SK-N-DZ (cell line): ENCODE data around the gene EFHD2.
"Not testable (repeated sequence)": the region's sequence is repeated elsewhere in the genome, so short reads cannot be mapped to it uniquely, and the experiment has no call there.

Experiments
- DNase-seq: peaks from one replicate; pipeline ENCODE4 v3.0.0-alpha.2; 2015; ENCODE audit warnings: low spot score

Gene EFHD2

DNA sequence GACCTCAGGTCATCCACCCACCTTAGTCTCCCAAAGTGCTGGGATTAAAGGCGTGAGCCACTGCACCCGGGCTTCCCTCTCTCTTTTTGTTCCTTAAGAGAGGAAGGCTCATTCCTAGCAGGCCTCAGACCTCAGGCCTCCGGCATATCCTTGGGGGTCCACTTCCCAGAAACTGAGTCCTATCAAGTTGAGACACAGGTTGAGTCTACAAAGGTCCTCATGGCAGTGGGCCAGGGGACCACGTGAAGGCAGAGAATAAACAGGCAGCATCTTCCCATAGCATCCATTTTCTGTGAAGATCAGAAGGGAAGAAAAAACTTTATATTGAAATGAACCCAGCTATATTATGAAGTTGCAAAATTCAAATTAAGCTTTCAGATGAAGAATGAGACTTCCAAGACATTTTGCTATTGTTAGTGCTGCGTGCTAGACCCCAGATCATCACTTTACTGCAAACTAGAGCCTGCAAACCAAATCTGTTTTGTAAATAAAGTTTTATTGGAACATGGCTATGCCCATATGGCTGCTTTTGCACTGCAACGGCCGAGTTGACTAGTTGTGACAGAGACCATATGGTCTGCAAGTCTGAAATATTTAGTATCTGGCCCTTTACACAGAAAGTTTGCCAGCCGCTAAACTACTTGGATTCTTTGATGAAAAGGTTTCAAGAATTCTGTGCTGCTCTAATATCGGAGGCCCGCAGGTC, 43.3 kb downstream of the EFHD2 start:
- no peak for DNase-seq

- DNase-seq = no peak
Observed at GRCh38 chr1:15453734-15454133, 44.0 kb downstream of the EFHD2 start.

DNA sequence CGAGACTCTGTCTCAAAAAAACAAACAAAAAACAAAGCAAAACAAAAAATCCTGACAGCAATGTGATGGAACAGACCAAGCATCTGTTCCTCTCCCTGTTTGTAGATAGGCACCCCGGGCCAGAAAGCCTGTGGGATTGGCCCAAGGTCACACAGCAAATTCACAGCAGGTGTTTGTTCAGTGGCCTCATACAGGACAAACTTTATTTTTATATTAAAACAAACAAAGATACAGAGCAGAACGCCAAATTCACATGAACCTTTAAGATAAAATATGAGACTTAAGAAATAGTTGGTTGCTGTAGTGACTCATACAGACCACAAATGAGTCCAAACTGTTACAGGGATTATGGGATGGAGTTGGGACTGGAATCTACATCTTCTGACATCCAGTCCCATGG, 44.6 kb downstream of the EFHD2 start:
- DNase-seq = no peak

- no peak for DNase-seq
Observed at GRCh38 chr1:15455522-15455921, 45.8 kb downstream of the EFHD2 start.

DNA sequence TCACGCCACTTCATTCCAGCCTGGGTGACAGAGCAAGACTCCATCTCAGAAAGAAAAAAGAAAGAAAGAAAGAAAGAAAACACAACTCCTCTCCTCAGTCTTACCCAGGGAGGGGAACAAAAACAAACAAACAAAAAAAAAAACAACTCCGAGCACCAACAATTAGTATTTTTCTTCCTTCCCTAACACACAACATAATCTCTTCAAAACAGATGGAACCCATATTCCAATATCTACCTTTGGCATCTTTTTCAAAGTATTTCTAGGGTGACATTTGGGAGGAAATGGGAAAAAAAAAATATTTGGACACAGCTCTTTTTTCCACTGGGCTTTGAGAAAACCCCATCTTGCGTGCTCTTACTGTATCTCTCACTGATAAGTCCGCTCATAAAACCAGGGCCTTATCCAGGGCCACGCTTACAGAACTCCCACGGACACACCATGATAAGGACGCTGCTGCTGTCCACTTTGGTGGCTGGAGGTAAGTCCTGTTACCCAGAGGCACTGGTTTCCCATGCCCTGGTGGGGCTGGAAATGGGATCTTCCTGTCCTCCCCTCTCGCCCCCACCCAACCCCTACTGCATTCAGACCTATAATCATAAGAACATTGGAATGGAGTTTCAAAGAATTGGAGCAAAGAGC, 46.7 kb downstream of the EFHD2 start, which contains the start of gene CELA2A:
CELA2A (plus strand) TSS at position 420 of the 642 bp plus-strand sequence; CDS start at position 442, 22 bp downstream.
- DNase-seq = no peak

DNA sequence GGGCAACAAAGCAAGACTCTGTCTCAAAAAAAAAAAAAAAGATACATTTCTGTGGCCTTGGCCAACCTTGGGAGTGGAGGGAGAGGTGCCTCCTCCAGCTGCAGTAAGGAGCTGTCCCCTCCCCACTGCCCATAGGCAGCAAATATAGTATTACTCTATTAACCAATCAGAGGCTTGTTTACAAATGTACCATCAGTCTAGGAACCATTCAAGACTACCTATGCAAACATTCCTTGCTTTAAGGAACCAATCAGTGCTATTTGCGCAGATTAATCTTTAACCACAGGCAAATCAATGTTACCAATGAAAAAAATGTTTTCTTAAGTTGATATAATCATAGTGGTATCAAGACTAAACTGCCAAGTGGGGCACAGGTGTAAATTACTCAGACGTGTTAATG, 47.9 kb downstream of the EFHD2 start:
- DNase-seq = no peak

GRCh38 chr1:15458388-15458787, 48.7 kb downstream of the EFHD2 start:
- DNase-seq = not testable (repeated sequence)

GRCh38 chr1:15459771-15460707, 50.4 kb downstream of the EFHD2 start:
- peak; percentile 34 for DNase-seq

- no peak for DNase-seq
Observed at GRCh38 chr1:15460708-15461095, 51.0 kb downstream of the EFHD2 start.

- not testable (repeated sequence) for DNase-seq
Observed at GRCh38 chr1:15463064-15463800, 53.5 kb downstream of the EFHD2 start.

DNA sequence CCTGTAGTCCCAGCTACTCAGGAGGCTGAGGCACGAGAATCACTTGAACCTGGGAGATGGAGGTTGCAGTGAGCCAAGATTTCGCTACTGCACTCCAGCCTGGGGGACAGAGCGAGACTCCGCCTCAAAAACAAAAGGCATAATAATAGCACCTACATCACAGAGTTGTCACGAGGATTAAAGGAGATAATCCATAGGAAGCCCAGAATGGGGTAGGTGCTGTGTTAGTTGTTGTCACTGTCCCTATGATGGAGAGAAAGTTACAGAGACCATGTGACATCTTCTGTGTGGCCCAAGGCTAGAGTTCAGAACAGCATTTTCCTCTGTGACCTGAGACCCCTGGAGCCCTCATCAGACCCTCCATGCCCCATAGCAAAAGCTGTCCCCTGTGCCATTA, 54.2 kb downstream of the EFHD2 start:
- DNase-seq = not testable (repeated sequence)

- no peak for DNase-seq
Observed at GRCh38 chr1:15465674-15466073, 56.0 kb downstream of the EFHD2 start.

DNA sequence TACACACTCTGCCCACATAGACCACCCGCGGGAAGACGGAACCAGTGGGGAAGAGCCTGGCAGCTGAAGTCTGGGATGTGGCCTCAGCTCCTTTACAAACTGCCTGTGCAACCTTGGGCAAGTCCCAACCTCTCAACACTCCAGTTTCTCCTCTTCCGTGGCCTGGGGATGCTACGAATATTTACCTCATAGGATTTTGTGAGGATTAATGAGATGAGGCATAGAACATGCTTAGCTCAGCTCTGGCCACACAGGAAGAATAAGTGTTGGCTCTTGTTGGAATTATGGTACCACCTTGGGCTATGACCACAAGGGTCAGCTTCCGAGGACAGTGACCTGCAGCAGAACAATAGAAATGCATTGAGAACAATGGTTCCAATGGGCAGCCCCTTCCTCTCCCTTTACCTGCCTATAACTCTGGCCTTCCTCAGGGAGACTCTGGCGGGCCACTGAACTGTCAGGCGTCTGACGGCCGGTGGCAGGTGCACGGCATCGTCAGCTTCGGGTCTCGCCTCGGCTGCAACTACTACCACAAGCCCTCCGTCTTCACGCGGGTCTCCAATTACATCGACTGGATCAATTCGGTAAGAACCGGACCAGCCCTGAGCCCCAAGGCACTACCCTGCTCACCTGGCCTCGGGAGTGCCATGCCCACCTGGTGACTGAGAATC, 57.4 kb downstream of the EFHD2 start:
- DNase-seq = not testable (repeated sequence)

DNA sequence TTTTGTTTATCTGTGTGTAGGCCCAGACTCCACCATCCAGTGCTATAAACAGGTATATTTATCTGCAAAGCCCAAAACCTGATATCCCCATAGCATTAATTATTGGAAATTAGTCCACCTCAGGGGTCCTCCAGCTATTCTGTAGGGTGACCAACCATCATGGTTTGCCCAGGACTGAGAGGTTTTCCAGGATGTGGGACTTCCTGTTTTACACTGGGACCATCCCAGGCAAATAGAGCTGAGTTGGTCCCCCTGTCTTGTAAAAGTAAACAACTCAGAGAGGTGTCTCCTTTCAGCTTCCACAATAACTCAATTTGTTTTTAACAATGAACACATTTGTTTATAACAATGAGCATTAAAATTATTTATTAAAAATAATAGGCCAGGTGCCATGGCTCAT, 58.5 kb downstream of the EFHD2 start:
- DNase-seq = no peak

- DNase-seq = no peak
Observed at GRCh38 chr1:15469361-15469760, 59.7 kb downstream of the EFHD2 start.

GRCh38 chr1:15469821-15470448, 60.2 kb downstream of the EFHD2 start:
- DNase-seq = not testable (repeated sequence)

DNA sequence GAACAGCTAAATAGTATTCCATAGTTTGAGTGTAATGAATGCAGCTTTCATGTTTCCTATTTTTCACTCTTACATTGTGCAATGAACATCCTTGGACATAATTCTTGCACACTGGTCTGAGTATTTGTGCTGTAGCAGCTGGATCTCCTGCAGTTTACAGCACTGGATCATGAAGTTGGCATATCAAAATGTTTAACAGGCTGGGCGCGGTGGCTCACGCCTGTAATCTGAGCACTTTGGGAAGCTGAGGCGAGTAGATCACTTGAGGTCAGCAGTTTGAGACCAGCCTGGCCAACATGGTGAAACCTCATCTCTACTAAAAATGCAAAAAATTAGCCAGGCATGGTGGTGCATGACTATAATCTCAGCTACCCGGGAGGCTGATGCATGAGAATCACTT, 61.4 kb downstream of the EFHD2 start:
- not testable (repeated sequence) for DNase-seq

GRCh38 chr1:15471723-15472122, 62.0 kb downstream of the EFHD2 start:
- not testable (repeated sequence) for DNase-seq

GRCh38 chr1:15472587-15472986, 62.9 kb downstream of the EFHD2 start:
- DNase-seq = peak; percentile 66

GRCh38 chr1:15475752-15476314, 66.1 kb downstream of the EFHD2 start, which contains the start of gene CELA2B:
TSS of gene CELA2B (plus strand) at chr1:15476104. CDS start at chr1:15476126, 22 bp downstream.
- DNase-seq = no peak
